Measurements from ENCODE around the gene MEIS3.

- TF ChIP-seq POLR2A (IDR thresholded peaks at IDR 0.05) (no peak), CTCF (IDR thresholded peaks at IDR 0.05) (no peak)
These were observed at the start of gene MEIS3 for GRCh38 chr19:47419030-47419783.
